GM10266 (cell line): ENCODE data around the gene ARPC1B.
A peak's percentile ranks its signal among the peaks of the same experiment; 100 is the strongest.

Source experiments
- DNase-seq: peaks from one replicate; pipeline ENCODE4 v3.0.0; 2012; ENCODE audit errors: extremely low spot score
- CTCF ChIP-seq: IDR thresholded peaks from 2 replicates; pipeline ENCODE4 v1.5.1; 2012; ENCODE audit warnings: mild to moderate bottlenecking, low read depth; ENCODE audit not compliant: control insufficient read depth, insufficient read depth; ENCODE audit errors: missing control alignments

ARPC1B gene

GRCh38 chr7:99380032-99380822, 5.7 kb downstream of the ARPC1B start:
- DNase-seq: peak; percentile 79
- no peak for TF ChIP-seq CTCF

- TF ChIP-seq CTCF: no peak
- peak; percentile 85 for DNase-seq
Measured at GRCh38 chr7:99380823-99381663, 6.5 kb downstream of the ARPC1B start.

- no peak for DNase-seq
- TF ChIP-seq CTCF: no peak
Measured at GRCh38 chr7:99381664-99382075, 7.1 kb downstream of the ARPC1B start.

- DNase-seq: no peak
- TF ChIP-seq CTCF: no peak
Measured at GRCh38 chr7:99383203-99383602, 8.7 kb downstream of the ARPC1B start.

GRCh38 chr7:99383791-99384370, 9.4 kb downstream of the ARPC1B start:
- TF ChIP-seq CTCF: no peak
- no peak for DNase-seq

- no peak for DNase-seq
- no peak for TF ChIP-seq CTCF
Measured at GRCh38 chr7:99384523-99384922, 10.0 kb downstream of the ARPC1B start.
